ENCODE data around the gene RBM19. TPM values are rescaled to one million over a fixed set of nuclear protein-coding genes. Genes with fewer than 3 reads are reported as not detected.

The RBM19 gene
- total and polyA plus RNA-seq, 2 donors (not counting 3 experiments of a cell fraction or from before 2014, with no cell fraction given) = 13.2 to 34.4 TPM

DNA sequence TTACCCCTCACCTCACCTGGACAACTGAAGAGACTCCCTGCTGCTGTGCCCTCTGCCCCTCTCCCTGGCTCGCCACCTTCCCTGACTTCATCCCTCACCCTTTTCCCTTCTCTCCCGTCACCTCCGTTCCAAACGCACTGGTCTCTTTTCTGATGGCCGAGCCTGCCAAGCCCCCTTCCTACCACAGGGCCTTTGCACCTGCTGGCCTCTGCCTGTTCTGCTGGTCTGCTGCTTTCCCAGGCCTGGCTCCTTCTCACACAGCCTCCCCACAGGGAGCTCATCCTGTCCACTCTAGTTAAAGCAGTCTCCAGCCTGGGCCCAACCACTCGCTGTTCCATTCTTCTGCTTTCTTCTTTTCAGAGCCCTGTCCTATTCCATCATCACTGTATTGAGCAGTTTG lies 34.6 kb downstream of the RBM19 start:
- no peak for FAIRE-seq
- H3K9me3 ChIP-seq (replicated peaks; ENCODE audit: control insufficient read depth, insufficient read depth, low read length) = no peaks in the 10 kb centered on the region
- H2AFZ ChIP-seq (ENCODE audit: low read depth, low read length) = no peak overlapping the region

More for the DNA sequence above, 34.6 kb downstream of the RBM19 start:
- Histone ChIP-seq H3K4me2 (ENCODE audit: insufficient read depth, low read length) (no peak overlapping the region), H3K9me1 (replicated peaks; ENCODE audit: control insufficient read depth, extremely low read depth, insufficient read depth, low read length) (no peaks in the 10 kb centered on the region), H3K27ac (ENCODE audit: insufficient read depth, low read depth, low read length) (no peak overlapping the region), H3K27me3 (ENCODE audit: control insufficient read depth in 2 of 2, insufficient read depth in 2 of 2, low read length in 2 of 2) (no peaks in the 10 kb centered on the region), H4K20me1 (replicated peaks; ENCODE audit: control insufficient read depth, extremely low read depth, insufficient read depth, low read length) (no peaks in the 10 kb centered on the region), H3K4me3 (replicated peaks in 1 of 3; ENCODE audit: insufficient read depth in 1 of 3, low read depth in 1 of 3, low read length in 3 of 3) (no peak overlapping the region), H3K36me3 (ENCODE audit: control insufficient read depth in 2 of 2, extremely low read depth in 1 of 2, insufficient read depth in 2 of 2, low read length in 2 of 2) (peaks cover 0 to 4% of the 10 kb centered on the region in 2 experiments), H3K9ac (replicated peaks; ENCODE audit: extremely low read depth, insufficient read depth, low read length) (no peak overlapping the region), H3K79me2 (ENCODE audit: control insufficient read depth, insufficient read depth, low read length) (no peaks in the 10 kb centered on the region), H3K4me1 (ENCODE audit: control insufficient read depth, extremely low read depth, insufficient read depth, low read length) (peaks cover 16% of the 10 kb centered on the region)
- dilution Hi-C loops (cut with MboI; ENCODE audit: extremely low pct_ligation_motif_present, low sequenced_read_pairs) (no loop called here), intact Hi-C loops (cut with micrococcal nuclease) (no loop called here)
- CTCF ChIA-PET = no interaction called here
- no TSS peak for BruUV-seq (replicated peaks)
- POLR2A ChIA-PET = no interaction called here
- no peak for DNase-seq (ENCODE audit: low read depth, low spot score)
- TF ChIP-seq, protein P1, sequence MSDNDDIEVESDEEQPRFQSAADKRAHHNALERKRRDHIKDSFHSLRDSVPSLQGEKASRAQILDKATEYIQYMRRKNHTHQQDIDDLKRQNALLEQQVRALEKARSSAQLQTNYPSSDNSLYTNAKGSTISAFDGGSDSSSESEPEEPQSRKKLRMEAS (IDR thresholded peaks at IDR 0.05; ENCODE audit: insufficient read depth, insufficient read length) = no peak
- TF ChIP-seq, protein P2, sequence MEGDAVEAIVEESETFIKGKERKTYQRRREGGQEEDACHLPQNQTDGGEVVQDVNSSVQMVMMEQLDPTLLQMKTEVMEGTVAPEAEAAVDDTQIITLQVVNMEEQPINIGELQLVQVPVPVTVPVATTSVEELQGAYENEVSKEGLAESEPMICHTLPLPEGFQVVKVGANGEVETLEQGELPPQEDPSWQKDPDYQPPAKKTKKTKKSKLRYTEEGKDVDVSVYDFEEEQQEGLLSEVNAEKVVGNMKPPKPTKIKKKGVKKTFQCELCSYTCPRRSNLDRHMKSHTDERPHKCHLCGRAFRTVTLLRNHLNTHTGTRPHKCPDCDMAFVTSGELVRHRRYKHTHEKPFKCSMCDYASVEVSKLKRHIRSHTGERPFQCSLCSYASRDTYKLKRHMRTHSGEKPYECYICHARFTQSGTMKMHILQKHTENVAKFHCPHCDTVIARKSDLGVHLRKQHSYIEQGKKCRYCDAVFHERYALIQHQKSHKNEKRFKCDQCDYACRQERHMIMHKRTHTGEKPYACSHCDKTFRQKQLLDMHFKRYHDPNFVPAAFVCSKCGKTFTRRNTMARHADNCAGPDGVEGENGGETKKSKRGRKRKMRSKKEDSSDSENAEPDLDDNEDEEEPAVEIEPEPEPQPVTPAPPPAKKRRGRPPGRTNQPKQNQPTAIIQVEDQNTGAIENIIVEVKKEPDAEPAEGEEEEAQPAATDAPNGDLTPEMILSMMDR (IDR thresholded peaks at IDR 0.05; ENCODE audit: extremely low read depth in 1 of 2, insufficient read depth in 1 of 2, low read depth in 1 of 2, low read length in 2 of 2) = no peak
- TF ChIP-seq MYC (IDR thresholded peaks at IDR 0.05; ENCODE audit: low read depth, low read length) (no peak), POLR2A (IDR thresholded peaks at IDR 0.05; ENCODE audit: low read depth, low read length) (no peak), GATA2 (IDR thresholded peaks at IDR 0.05; ENCODE audit: insufficient read depth, insufficient read length, low read depth, low read length) (no peak), FOS (IDR thresholded peaks at IDR 0.05; ENCODE audit: borderline replicate concordance, insufficient read depth, low read length) (no peak), JUN (IDR thresholded peaks at IDR 0.05; ENCODE audit: borderline replicate concordance, insufficient read depth, insufficient read length, low read depth) (no peak), EZH2 (IDR thresholded peaks at IDR 0.05; ENCODE audit: borderline replicate concordance, low read depth, low read length, severe bottlenecking) (no peak), POLR2AphosphoS5 (IDR thresholded peaks at IDR 0.05; ENCODE audit: insufficient read depth, low read depth, low read length) (no peak)

All from endothelial cell of umbilical vein (primary cell).